ENCODE measurements around the gene SUCNR1.

DNA sequence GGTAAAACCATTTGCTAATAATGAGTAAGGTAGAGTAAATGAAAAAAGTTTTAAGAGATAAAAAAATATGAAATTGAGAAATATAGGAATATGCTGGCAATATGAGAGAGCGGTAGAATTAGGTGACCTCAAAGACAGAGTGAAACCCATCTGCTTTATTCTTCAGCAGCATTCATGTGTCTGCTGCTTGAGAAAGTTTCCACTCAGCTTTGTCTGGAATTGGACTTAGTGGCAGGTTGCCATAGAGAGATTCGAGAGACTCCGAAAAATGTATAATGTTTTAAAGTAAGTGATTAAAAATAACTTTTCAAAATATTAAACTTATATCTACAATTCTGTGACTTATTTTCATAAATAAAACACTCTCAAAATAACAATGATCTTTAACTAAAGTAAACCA is 5.0 kb downstream of the SUCNR1 start:
- TF ChIP-seq ARNTL (CRISPR knock-in tag; IDR thresholded peaks at IDR 0.05; ENCODE audit: borderline replicate concordance, low read depth) (no peak), TCF4 (CRISPR knock-in tag; IDR thresholded peaks at IDR 0.05; ENCODE audit: borderline replicate concordance) (no peak)
- TF ChIP-seq, protein P1, sequence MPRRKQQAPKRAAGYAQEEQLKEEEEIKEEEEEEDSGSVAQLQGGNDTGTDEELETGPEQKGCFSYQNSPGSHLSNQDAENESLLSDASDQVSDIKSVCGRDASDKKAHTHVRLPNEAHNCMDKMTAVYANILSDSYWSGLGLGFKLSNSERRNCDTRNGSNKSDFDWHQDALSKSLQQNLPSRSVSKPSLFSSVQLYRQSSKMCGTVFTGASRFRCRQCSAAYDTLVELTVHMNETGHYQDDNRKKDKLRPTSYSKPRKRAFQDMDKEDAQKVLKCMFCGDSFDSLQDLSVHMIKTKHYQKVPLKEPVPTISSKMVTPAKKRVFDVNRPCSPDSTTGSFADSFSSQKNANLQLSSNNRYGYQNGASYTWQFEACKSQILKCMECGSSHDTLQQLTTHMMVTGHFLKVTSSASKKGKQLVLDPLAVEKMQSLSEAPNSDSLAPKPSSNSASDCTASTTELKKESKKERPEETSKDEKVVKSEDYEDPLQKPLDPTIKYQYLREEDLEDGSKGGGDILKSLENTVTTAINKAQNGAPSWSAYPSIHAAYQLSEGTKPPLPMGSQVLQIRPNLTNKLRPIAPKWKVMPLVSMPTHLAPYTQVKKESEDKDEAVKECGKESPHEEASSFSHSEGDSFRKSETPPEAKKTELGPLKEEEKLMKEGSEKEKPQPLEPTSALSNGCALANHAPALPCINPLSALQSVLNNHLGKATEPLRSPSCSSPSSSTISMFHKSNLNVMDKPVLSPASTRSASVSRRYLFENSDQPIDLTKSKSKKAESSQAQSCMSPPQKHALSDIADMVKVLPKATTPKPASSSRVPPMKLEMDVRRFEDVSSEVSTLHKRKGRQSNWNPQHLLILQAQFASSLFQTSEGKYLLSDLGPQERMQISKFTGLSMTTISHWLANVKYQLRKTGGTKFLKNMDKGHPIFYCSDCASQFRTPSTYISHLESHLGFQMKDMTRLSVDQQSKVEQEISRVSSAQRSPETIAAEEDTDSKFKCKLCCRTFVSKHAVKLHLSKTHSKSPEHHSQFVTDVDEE (CRISPR knock-in tag; IDR thresholded peaks at IDR 0.05), result no peak
